Activated CD4-positive, CD25-positive, alpha-beta regulatory T cell treated with anti-CD3 and anti-CD28 coated beads, Interleukin-2, amount 50 U/mL, for 16 hours (primary cell): ENCODE results near the gene ERMAP.
"Not testable (repeated sequence)": the region's sequence is repeated elsewhere in the genome, so short reads cannot be mapped to it uniquely, and the experiment has no call there.

Experiments
- DNase-seq: peaks from one replicate; pipeline ENCODE4 v3.0.0-alpha.2; 2020; ENCODE audit warnings: low read depth, low spot score

Gene ERMAP

GRCh38 chr1:42873108-42873507 is 56.2 kb downstream of the ERMAP start:
- not testable (repeated sequence) for DNase-seq

DNA sequence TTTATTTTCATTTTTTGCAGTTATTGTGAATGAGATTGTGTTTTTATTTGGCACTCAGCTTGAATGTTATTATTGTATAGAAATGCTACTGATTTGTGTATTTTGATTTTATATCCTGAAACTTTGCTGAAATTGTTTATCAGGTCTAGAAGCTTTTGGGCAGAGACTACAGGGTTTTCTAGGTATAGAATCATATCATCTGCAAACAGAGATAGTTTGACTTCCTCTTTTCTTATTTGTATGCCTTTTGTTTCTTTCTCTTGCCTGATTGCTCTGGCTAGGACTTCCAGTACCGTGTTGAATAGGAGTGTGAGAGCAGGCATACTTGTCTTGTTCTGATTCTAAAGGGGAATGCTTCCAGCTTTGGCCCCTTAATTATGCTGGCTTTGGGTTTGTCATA is 56.7 kb downstream of the ERMAP start:
- no peak for DNase-seq

DNA sequence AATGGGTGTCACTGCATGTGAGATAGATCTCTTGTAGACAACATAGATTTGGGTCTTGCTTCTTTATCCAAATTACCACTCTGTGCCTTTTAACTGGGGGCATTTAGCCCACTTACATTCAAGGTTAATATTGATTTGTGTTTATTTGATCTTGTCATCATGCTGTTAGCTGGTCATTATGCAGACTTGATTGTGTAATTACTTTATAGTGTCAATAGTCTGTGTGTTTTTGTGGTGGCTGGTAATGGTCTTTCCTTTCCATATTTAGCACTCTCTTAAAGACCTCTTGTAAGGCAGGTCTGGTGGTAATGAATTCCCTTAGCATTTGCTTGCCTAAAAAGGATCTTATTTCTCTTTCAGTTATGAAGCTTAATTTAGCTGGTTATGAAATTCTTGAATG is 59.1 kb downstream of the ERMAP start:
- no peak for DNase-seq

- no peak for DNase-seq
These were observed 60.5 kb downstream of the ERMAP start for GRCh38 chr1:42877380-42877779.

DNA sequence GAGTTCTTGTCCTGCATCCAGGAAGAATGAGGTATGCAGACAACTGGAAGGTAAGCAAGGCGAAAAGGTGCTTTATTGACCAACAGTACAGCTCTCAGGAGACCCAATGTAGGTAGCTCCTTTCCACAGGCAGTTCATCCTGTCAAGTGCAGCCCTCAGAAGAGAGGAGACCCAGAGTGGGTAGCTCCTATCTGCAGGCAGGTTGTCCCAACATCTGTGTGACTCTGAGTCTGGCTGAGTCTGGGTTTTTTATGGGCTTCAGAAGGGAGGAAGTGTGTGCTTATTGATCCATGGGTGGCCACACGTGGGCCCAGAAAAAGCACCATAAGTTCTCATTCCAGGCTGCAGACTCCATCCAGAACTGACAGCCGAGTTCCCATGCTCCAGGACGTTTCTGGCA is 63.5 kb downstream of the ERMAP start:
- no peak for DNase-seq

DNA sequence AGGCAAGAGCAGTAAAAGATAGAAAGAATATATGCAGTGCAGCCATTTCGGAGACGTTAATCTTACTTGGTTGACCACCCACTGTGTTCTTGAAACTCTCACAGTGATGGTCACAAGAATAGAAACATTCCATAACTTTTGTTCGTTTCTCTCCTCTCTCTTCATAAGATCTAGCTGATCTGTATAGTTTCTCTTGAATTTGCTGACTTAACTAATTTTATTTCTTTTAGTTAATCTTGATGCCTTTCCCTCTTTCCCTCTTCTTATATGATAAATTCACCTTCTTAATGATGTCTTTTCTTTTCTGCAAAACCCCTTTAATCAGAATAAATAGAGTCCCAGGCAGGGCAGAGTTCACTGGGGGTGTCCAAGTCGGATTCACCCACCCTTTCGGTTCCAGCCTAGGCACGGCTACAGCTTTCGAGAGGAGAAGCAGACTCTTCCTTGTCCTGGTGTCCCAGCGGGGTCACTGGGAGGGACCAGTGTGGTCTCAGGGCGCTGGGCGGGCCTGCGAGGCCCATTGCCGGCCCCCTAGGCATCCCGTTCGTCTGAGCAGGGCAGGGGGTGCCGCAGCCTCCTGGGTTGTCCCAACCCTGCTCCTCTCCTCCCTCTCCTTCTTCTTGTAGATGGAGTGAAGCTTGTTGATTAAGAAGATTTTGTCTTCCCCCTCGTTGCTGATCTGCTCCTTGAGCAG is 69.3 kb downstream of the ERMAP start:
- no peak for DNase-seq

DNA sequence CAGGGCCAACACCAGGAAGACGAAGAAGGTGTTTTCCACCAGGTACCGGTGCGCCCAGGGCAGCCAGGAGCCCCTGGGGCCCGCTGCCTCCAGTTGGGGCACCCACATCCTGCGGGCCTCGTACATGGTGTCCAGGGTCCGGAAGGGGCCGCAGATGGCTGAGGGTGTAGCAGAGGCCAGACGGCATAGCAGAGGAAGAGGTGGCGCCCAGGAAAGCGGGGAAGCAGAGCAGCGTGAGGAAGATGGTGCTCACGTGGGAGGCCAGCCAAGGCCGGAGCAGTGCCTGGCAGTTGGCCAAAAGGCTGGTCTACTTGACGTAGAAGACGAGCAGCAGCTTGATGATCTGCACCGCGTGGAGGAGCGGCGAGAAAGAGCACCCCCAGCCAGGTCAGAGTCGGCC is 69.9 kb downstream of the ERMAP start:
- no peak for DNase-seq

DNA sequence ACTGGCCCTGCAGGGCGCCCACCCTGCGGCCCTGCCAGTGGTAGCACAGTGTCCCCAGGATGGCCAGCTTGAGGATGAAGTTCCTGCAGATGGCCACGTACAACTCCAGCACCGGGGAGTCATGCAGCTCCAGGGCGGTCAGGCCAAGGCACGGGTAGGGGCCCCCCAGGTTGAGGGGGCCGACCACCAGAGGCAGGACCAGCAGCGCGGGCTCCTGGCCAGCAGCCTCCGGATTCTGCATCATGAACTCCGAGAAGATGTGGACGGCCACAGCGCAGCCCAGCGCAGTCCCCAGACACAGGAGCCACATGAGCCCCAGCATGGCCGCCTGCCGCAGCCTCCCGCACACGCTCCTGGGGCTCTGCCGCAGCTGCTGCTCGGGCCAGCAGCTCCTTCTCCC is 70.4 kb downstream of the ERMAP start:
- no peak for DNase-seq

- DNase-seq = no peak
These were observed 71.2 kb downstream of the ERMAP start for GRCh38 chr1:42888013-42888633.

DNA sequence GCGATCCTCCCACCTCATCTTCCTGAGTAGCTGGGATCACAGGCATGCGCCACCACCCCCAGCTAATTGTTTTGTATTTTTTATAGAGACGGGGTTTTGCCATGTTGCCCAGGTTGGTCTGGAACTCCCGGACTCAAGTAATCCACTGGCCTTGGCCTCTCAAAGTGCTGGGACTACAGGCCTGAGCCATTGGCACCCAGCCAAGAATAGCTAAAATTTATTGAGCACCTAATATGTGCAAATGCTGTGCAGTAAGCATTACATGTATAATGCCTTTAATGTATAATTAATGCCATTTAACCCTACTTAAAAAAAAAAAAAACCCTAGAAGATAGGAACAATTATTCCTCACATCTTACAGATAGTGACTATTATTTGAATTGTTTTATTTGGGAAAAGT is 72.3 kb downstream of the ERMAP start:
- no peak for DNase-seq

DNA sequence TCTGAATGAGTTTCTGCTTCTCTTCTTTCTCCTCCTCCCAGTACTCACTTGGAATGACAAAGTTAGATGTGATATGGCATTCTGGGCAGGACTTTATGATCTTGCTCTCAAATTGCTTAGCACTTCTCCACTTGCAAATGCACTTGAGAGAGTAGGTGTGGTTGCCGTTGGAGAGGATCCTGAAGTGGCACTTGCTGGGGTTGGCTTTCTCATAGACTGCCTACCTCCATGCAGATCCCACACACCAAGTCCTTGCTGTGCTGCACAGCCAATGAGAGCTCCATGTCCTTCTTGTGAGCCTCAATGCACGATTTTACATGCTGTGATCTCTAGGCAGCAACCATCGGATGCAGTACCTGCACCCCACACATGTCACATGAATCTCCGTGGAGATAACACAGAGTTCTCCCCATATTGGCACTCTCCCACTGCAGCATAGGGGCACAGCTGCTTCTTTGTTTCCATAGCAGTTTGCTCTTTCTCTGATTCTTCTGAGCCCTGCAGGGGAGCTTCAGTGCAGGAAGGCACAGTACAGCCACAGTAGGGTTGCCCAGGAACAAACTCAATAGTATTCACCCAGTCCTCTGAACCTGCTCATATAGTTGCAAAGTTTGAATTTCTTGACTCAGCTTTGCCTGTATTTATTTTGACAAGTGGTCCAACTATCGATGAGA is 74.7 kb downstream of the ERMAP start:
- DNase-seq = no peak
